Vagina (tissue), 2 donors: ENCODE measurements around the gene GNPTG. TPM values are rescaled to one million over a fixed set of nuclear protein-coding genes. Genes with fewer than 3 reads are reported as not detected.

Experiments
- DNase-seq, 2 donors: peaks; one replicate each; pipeline ENCODE4 v3.0.0-alpha.2; 2017; ENCODE audit errors: extremely low spot score in 2 of 2
- H3K27ac ChIP-seq: fragments of 200-600 bp; sonication (generic); one replicate; pipeline ENCODE4 v1.5.1; 2019
- H3K27me3 ChIP-seq: fragments of 200-600 bp; sonication (generic); one replicate; pipeline ENCODE4 v1.5.1; 2019
- H3K36me3 ChIP-seq, 2 donors: fragments of 200-600 bp; sonication (generic); one replicate each; pipeline ENCODE4 v1.5.1; 2017 to 2019
- H3K4me1 ChIP-seq: fragments of 200-600 bp; sonication (generic); one replicate; pipeline ENCODE4 v1.5.1; 2019
- H3K4me3 ChIP-seq, 2 donors: fragments of 200-600 bp; sonication (generic); 1 replicate in 1 of 2; 2 replicates in 1 of 2; pipeline ENCODE4 v1.5.1; 2016 to 2019
- H3K9me3 ChIP-seq: fragments of 200-600 bp; sonication (generic); one replicate; pipeline ENCODE4 v1.5.1; 2019
- POLR2A ChIP-seq, 2 donors: fragments of 450-650 bp; IDR thresholded peaks; one replicate each; pipeline ENCODE4 v1.6.1; 2017; ENCODE audit warnings: antibody characterized with exemption in 2 of 2, mild to moderate bottlenecking in 2 of 2, moderate library complexity in 2 of 2
- POLR2AphosphoS5 ChIP-seq, 2 donors: sonication (generic); formaldehyde crosslinking; IDR thresholded peaks; one replicate each; pipeline ENCODE4 v1.9.0; 2017; ENCODE audit warnings: antibody characterized with exemption in 2 of 2, mild to moderate bottlenecking in 2 of 2, low read depth in 1 of 2; ENCODE audit not compliant: insufficient read depth in 1 of 2
- intact Hi-C: fragments of 100-400 bp; cut with DNase I; formaldehyde crosslinking; loops from one replicate; pipeline ENCODE4 v1.15.1; 2023
- total RNA-seq: library from RNA; depleted of rRNA; stranded (reverse); fragments of >200 nt; gene quantifications from one replicate; pipeline ENCODE4 v1.2.3, GENCODE V29; 2016
- TF ChIP-seq, protein P1 (sequence below), 3 experiments: fragments of 450-650 bp in 2 of 3; fragments of 200-600 bp in 1 of 3; sonication (generic) in 1 of 3; IDR thresholded peaks; one replicate each; pipeline ENCODE4 v1.5.1; 2017 to 2019; ENCODE audit warnings: antibody characterized with exemption in 3 of 3, mild to moderate bottlenecking in 2 of 3, moderate library complexity in 2 of 3

Gene GNPTG
- total RNA-seq, 1 donor from 2014 or later, result 63.3 TPM

DNA sequence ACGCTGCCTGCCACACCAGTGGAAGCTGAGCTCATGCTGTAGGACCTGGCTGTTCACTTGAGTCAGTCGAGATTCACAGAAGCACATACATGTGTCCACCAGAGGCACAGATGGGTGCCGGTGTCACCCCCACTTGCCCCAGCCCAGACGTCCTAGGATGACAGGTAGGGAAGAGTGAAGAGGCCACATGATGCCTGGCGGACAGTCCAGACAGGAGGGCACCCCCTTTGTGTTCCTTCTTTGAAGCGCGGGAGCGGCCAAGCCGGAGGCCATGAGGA, 33.5 kb upstream of the GNPTG start:
- Histone ChIP-seq H3K4me3 (no peak overlapping the region), H3K4me1 (peaks cover 21% of the 10 kb centered on the region), H3K36me3 (peaks cover 0 to 94% of the 10 kb centered on the region in 2 donors), H3K9me3 (no peaks in the 10 kb centered on the region), H3K27ac (no peak overlapping the region), H3K27me3 (no peaks in the 10 kb centered on the region)
- intact Hi-C loops, result no loop called here
- TF ChIP-seq POLR2AphosphoS5 (IDR thresholded peaks at IDR 0.05; ENCODE audit: insufficient read depth in 1 of 2, low read depth in 1 of 2) (no peak), POLR2A (IDR thresholded peaks at IDR 0.05) (no peak)
- TF ChIP-seq, protein P1, sequence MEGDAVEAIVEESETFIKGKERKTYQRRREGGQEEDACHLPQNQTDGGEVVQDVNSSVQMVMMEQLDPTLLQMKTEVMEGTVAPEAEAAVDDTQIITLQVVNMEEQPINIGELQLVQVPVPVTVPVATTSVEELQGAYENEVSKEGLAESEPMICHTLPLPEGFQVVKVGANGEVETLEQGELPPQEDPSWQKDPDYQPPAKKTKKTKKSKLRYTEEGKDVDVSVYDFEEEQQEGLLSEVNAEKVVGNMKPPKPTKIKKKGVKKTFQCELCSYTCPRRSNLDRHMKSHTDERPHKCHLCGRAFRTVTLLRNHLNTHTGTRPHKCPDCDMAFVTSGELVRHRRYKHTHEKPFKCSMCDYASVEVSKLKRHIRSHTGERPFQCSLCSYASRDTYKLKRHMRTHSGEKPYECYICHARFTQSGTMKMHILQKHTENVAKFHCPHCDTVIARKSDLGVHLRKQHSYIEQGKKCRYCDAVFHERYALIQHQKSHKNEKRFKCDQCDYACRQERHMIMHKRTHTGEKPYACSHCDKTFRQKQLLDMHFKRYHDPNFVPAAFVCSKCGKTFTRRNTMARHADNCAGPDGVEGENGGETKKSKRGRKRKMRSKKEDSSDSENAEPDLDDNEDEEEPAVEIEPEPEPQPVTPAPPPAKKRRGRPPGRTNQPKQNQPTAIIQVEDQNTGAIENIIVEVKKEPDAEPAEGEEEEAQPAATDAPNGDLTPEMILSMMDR (IDR thresholded peaks at IDR 0.05), result no peak
- DNase-seq, result no peak

DNA sequence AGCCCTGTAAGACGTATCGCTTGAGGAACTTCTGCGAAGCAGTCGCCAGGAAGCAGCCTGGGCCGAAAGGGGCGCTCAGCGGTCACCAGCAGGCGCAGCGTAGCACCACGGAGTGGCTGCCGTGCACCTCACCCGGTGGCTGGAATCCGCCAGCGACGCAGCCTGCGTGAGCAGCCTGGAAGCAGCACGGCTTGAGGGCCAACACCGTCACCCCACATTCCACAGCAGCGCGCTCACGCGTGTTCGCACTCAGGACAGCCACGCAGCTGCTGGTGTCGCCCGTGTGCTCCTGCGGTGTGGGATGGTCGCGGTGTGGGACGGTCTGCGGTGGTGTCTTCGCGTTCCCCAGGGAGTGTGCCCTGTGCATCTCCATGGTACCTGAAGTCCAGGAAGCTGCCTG, 32.7 kb upstream of the GNPTG start:
- no peak overlapping the region for H3K27ac ChIP-seq
- H3K9me3 ChIP-seq, result no peaks in the 10 kb centered on the region
- H3K36me3 ChIP-seq, result peaks cover 0 to 96% of the 10 kb centered on the region in 2 donors
- H3K4me3 ChIP-seq, result no peak overlapping the region
- intact Hi-C loops, result no loop called here
- H3K27me3 ChIP-seq, result no peaks in the 10 kb centered on the region
- no peak for DNase-seq
- TF ChIP-seq POLR2AphosphoS5 (IDR thresholded peaks at IDR 0.05; ENCODE audit: insufficient read depth in 1 of 2, low read depth in 1 of 2) (no peak), POLR2A (IDR thresholded peaks at IDR 0.05) (no peak)
- TF ChIP-seq, protein P1 (IDR thresholded peaks at IDR 0.05), result no peak
- H3K4me1 ChIP-seq, result peaks cover 13% of the 10 kb centered on the region

DNA sequence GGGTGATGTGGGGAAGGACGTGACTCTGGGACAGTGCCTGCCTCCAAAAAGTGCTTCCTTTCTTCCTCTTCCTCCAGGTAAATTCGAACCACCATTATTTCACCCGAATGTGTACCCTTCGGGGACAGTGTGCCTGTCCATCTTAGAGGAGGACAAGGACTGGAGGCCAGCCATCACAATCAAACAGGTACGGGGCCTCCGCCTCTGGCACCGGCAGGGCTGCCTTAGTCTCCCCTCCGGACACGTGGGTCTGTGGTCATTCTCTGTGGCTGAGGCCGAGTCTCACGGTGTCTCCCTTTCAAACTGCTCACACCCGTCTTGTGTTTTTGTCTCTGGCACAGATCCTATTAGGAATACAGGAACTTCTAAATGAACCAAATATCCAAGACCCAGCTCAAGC, 31.6 kb upstream of the GNPTG start:
- DNase-seq, result no peak
- no peak for TF ChIP-seq POLR2A (IDR thresholded peaks at IDR 0.05)
- TF ChIP-seq POLR2AphosphoS5 (IDR thresholded peaks at IDR 0.05; ENCODE audit: insufficient read depth in 1 of 2, low read depth in 1 of 2), result no peak
- TF ChIP-seq, protein P1 (IDR thresholded peaks at IDR 0.05), result no peak
- peaks cover 2% of the 10 kb centered on the region for H3K4me1 ChIP-seq
- peaks cover 0 to 96% of the 10 kb centered on the region in 2 donors for H3K36me3 ChIP-seq
- no peak overlapping the region for H3K4me3 ChIP-seq
- H3K27ac ChIP-seq, result no peak overlapping the region
- no peaks in the 10 kb centered on the region for H3K9me3 ChIP-seq
- intact Hi-C loops, result no loop called here
- H3K27me3 ChIP-seq, result no peaks in the 10 kb centered on the region

DNA sequence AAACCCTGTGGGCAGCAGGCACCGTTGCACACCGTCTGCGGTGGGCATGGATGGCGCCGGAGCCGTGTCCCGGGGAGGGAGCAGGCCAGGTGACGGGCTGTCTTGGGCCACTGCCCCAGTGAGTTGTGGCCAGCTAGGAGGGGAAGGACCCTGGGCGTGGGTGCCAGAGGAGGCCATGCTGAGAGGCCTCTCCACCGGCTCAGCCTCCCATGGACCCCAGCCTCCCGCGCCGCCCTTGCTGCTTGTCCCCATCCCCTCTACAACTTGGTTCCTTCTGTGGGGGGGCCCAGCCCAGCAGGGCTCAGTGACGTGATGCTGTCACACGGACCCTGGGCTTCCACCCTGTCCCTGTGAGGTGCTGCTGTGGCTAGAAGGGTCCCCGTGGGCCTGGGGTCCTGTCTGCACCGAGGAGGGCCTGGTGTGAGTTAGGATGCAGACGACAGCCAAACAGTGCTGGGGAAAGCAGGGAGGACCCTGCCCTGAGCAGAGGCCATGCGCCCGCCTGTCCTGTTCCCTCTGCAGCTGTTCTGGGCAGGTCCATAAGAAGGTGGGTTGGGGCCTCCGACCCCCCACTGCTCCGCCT, 31.0 kb upstream of the GNPTG start:
- intact Hi-C loops, result no loop called here
- DNase-seq, result no peak
- H3K4me3 ChIP-seq, result no peak overlapping the region
- H3K4me1 ChIP-seq, result no peaks in the 10 kb centered on the region
- H3K27me3 ChIP-seq, result no peaks in the 10 kb centered on the region
- no peaks in the 10 kb centered on the region for H3K9me3 ChIP-seq
- peaks cover 0 to 96% of the 10 kb centered on the region in 2 donors for H3K36me3 ChIP-seq
- no peak overlapping the region for H3K27ac ChIP-seq
- TF ChIP-seq, protein P1 (IDR thresholded peaks at IDR 0.05), result no peak
- TF ChIP-seq POLR2AphosphoS5 (IDR thresholded peaks at IDR 0.05; ENCODE audit: insufficient read depth in 1 of 2, low read depth in 1 of 2) (no peak), POLR2A (IDR thresholded peaks at IDR 0.05) (no peak)

DNA sequence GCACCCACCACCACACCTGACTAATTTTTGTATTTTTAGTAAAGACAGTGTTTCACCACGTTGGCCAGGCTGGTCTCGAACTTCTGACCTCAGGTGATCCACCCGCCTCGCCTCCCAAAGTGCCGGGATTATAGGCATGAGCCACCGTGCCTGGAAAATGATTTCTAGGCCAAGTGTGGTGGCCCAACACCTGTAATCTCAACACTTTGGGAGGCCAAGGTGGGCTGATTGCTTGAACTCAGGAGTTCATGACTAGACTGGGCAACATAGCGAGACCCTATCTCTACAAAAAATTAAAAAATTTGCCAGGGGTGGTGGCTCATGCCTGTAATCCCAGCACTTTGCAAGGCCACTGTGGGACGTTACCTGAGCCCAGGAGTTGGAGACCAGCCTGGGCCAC, 29.3 kb upstream of the GNPTG start:
- intact Hi-C loops, result no loop called here
- Histone ChIP-seq H3K27ac (no peak overlapping the region), H3K27me3 (no peaks in the 10 kb centered on the region), H3K9me3 (no peaks in the 10 kb centered on the region), H3K36me3 (peaks cover 0 to 82% of the 10 kb centered on the region in 2 donors), H3K4me3 (no peak overlapping the region), H3K4me1 (no peaks in the 10 kb centered on the region)
- DNase-seq, result no peak
- no peak for TF ChIP-seq POLR2AphosphoS5 (IDR thresholded peaks at IDR 0.05; ENCODE audit: insufficient read depth in 1 of 2, low read depth in 1 of 2)
- TF ChIP-seq, protein P1 (IDR thresholded peaks at IDR 0.05), result no peak
- no peak for TF ChIP-seq POLR2A (IDR thresholded peaks at IDR 0.05)
